ENCODE results near the gene COX15. TPM values are rescaled to one million over a fixed set of nuclear protein-coding genes. Genes with fewer than 3 reads are reported as not detected.

COX15 gene
- total RNA-seq, 1 experiment from 2014 or later: 31.4 TPM

- Histone ChIP-seq H4K20me1 (ENCODE audit: insufficient read depth) (no peaks in the 10 kb centered on the region), H3K4me3 (no peak overlapping the region), H2AFZ (no peak overlapping the region), H3K27ac (no peak overlapping the region), H3K36me3 (ENCODE audit: low read depth) (peaks cover 5% of the 10 kb centered on the region; the same call in 1 of the 2 replicates), H3F3A (ENCODE audit: insufficient read depth, low read depth) (no peaks in the 10 kb centered on the region), H3K79me2 (ENCODE audit: low read depth) (no peaks in the 10 kb centered on the region), H3K9me3 (ENCODE audit: insufficient read depth, low read depth) (no peaks in the 10 kb centered on the region), H3K4me2 (no peak overlapping the region), H3K27me3 (ENCODE audit: insufficient read depth, low read depth) (no peaks in the 10 kb centered on the region), H3K9me2 (ENCODE audit: insufficient read depth) (no peaks in the 10 kb centered on the region), H3K4me1 (replicated peaks; ENCODE audit: insufficient read depth) (no peaks in the 10 kb centered on the region)
- CTCF ChIA-PET: no interaction called here
- TF ChIP-seq CTCF (conservative IDR thresholded peaks at IDR 0.05) (no peak), EZH2 (IDR thresholded peaks at IDR 0.05; ENCODE audit: low read depth) (no peak)
- POLR2A ChIA-PET (ENCODE audit: unreplicated experiment): no interaction called here
- DNase-seq: no peak
- BruUV-seq (replicated peaks): no TSS peak
- intact Hi-C loops (cut with micrococcal nuclease; ENCODE audit: unreplicated experiment): no loop called here
Observed at GRCh38 chr10:99760321-99760720, 28.4 kb upstream of the COX15 start.

GRCh38 chr10:99758211-99758891, 26.4 kb upstream of the COX15 start:
- no peak for DNase-seq
- no peak overlapping the region for H2AFZ ChIP-seq
- H3F3A ChIP-seq (ENCODE audit: insufficient read depth, low read depth): no peaks in the 10 kb centered on the region
- no TSS peak for BruUV-seq (replicated peaks)
- no peak for TF ChIP-seq CTCF (conservative IDR thresholded peaks at IDR 0.05)
- no peak for TF ChIP-seq EZH2 (IDR thresholded peaks at IDR 0.05; ENCODE audit: low read depth)
- POLR2A ChIA-PET (ENCODE audit: unreplicated experiment): no interaction called here
- H3K36me3 ChIP-seq (ENCODE audit: low read depth): peaks cover 5% of the 10 kb centered on the region; the same call in 1 of the 2 replicates
- H3K9me2 ChIP-seq (ENCODE audit: insufficient read depth): no peaks in the 10 kb centered on the region
- no peak overlapping the region for H3K27ac ChIP-seq
- no peak overlapping the region for H3K4me3 ChIP-seq
- H3K4me2 ChIP-seq: no peak overlapping the region
- no peaks in the 10 kb centered on the region for H3K79me2 ChIP-seq (ENCODE audit: low read depth)
- CTCF ChIA-PET: no interaction called here
- no peaks in the 10 kb centered on the region for H3K9me3 ChIP-seq (ENCODE audit: insufficient read depth, low read depth)
- intact Hi-C loops (cut with micrococcal nuclease; ENCODE audit: unreplicated experiment): no loop called here
- no peaks in the 10 kb centered on the region for H3K4me1 ChIP-seq (replicated peaks; ENCODE audit: insufficient read depth)
- no peaks in the 10 kb centered on the region for H4K20me1 ChIP-seq (ENCODE audit: insufficient read depth)
- H3K27me3 ChIP-seq (ENCODE audit: insufficient read depth, low read depth): no peaks in the 10 kb centered on the region

GRCh38 chr10:99756159-99756558, 24.2 kb upstream of the COX15 start:
- H4K20me1 ChIP-seq (ENCODE audit: insufficient read depth): no peaks in the 10 kb centered on the region
- H3K79me2 ChIP-seq (ENCODE audit: low read depth): no peaks in the 10 kb centered on the region
- no peaks in the 10 kb centered on the region for H3F3A ChIP-seq (ENCODE audit: insufficient read depth, low read depth)
- ChIA-PET CTCF (no interaction called here), POLR2A (ENCODE audit: unreplicated experiment) (no interaction called here)
- no peak overlapping the region for H3K4me3 ChIP-seq
- no peaks in the 10 kb centered on the region for H3K27me3 ChIP-seq (ENCODE audit: insufficient read depth, low read depth)
- no peak overlapping the region for H3K27ac ChIP-seq
- intact Hi-C loops (cut with micrococcal nuclease; ENCODE audit: unreplicated experiment): no loop called here
- H2AFZ ChIP-seq: no peak overlapping the region
- no peak for DNase-seq
- TF ChIP-seq CTCF (conservative IDR thresholded peaks at IDR 0.05) (no peak), EZH2 (IDR thresholded peaks at IDR 0.05; ENCODE audit: low read depth) (no peak)
- no peaks in the 10 kb centered on the region for H3K9me3 ChIP-seq (ENCODE audit: insufficient read depth, low read depth)
- H3K9me2 ChIP-seq (ENCODE audit: insufficient read depth): no peaks in the 10 kb centered on the region
- H3K4me2 ChIP-seq: no peak overlapping the region
- no TSS peak for BruUV-seq (replicated peaks)
- peaks cover 8% of the 10 kb centered on the region; the same call in 1 of the 2 replicates for H3K36me3 ChIP-seq (ENCODE audit: low read depth)
- no peaks in the 10 kb centered on the region for H3K4me1 ChIP-seq (replicated peaks; ENCODE audit: insufficient read depth)
